Right atrium auricular region (tissue), 2 donors: ENCODE data around the gene ARMC2. TPM values are rescaled to one million over a fixed set of nuclear protein-coding genes. Genes with fewer than 3 reads are reported as not detected.
A peak's percentile ranks its signal among the peaks of the same experiment; 100 is the strongest.

ENCODE experiments used
- DNase-seq: peaks from one replicate; pipeline ENCODE4 v3.0.0-alpha.2; 2019; ENCODE audit warnings: low spot score
- H3K27ac ChIP-seq, 2 donors: fragments of 200-600 bp; sonication (generic); 1 replicate in 1 of 2; 2 replicates in 1 of 2; pipeline ENCODE4 v1.5.1; 2016 to 2019
- H3K27me3 ChIP-seq, 2 donors: fragments of 200-600 bp; sonication (generic); one replicate each; pipeline versions ENCODE4 v1.5.1 to v1.6.0; 2017 to 2019
- H3K36me3 ChIP-seq: fragments of 200-600 bp; sonication (generic); one replicate; pipeline ENCODE4 v1.5.1; 2016
- H3K4me1 ChIP-seq, 2 donors: fragments of 200-600 bp; sonication (generic); one replicate each; pipeline versions ENCODE4 v1.5.1 to v1.6.0; 2017 to 2019
- H3K4me3 ChIP-seq, 2 donors: fragments of 200-600 bp; sonication (generic); 1 replicate in 1 of 2; 2 replicates in 1 of 2; pipeline ENCODE4 v1.5.1; 2017 to 2019; ENCODE audit warnings: mild to moderate bottlenecking in 1 of 2, moderate library complexity in 1 of 2
- H3K9me3 ChIP-seq, 2 donors: fragments of 200-600 bp; sonication (generic); one replicate each; pipeline ENCODE4 v1.5.1; 2019
- CTCF ChIP-seq, 2 donors: fragments of 200-600 bp; sonication (generic); IDR thresholded peaks; one replicate each; pipeline ENCODE4 v1.5.1; 2019; ENCODE audit warnings: antibody characterized with exemption in 2 of 2
- total RNA-seq, 2 donors: library from RNA; depleted of rRNA; stranded (reverse); fragments of >200 nt; gene quantifications; one replicate each; pipeline ENCODE4 v1.1.0, GENCODE V29; 2016

Gene ARMC2
- total RNA-seq, 2 donors from 2014 or later, result 5.3 to 5.5 TPM

DNA sequence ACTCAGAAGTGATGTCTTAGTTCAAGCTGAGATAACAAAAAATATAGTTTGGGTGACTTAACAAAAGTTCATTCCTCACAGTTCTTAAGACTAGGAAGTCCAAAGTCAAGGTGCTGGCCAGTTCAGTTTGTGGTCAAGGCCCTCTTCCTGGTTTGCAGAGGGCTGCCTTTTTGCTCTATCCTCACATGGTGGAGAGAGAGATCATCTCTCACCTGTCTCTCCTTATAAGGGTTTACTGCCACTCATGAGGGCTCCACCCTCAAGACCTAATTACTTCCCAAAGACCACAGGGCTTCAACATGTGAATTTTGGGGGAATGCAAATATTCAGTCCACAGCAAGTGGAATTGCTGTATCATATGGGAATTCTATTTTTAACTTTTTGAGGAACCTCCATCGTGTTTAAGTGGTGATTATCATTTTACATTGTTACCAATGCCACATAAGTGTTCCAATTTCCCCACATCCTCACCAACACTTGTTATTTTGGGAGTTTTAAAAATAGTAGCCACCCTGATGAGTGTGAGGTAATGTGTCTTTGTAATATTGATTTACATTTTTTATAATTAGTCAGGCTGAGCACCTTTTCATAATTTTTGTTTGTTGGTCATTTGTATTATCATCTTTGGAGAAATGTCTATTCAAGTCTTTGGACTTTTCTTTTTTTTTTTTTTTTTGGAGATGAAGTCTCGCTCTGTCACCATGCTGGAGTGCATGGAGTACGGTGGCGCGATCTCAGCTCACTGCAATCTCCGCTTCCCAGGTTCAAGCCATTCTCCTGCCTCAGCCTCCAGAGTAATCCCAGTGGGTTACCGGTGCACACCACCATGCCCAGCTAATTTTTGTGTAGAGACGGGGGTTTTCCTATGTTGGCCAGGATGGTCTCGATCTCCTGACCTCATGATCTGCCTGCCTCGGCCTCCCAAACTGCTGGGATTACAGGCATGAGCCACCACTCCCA lies 134.2 kb downstream of the ARMC2 start:
- Histone ChIP-seq H3K4me3 (no peak overlapping the region), H3K9me3 (no peaks in the 10 kb centered on the region), H3K4me1 (peaks cover 0 to 8% of the 10 kb centered on the region in 2 donors), H3K36me3 (peaks cover 16% of the 10 kb centered on the region), H3K27ac (peak overlapping the region; percentile 22 to 37), H3K27me3 (no peaks in the 10 kb centered on the region)
- no peak for TF ChIP-seq CTCF (IDR thresholded peaks at IDR 0.05)
- no peak for DNase-seq

GRCh38 chr6:108983151-108983550 lies 134.9 kb downstream of the ARMC2 start:
- H3K36me3 ChIP-seq, result peaks cover 23% of the 10 kb centered on the region
- H3K4me3 ChIP-seq, result no peak overlapping the region
- DNase-seq, result no peak
- no peaks in the 10 kb centered on the region for H3K27me3 ChIP-seq
- TF ChIP-seq CTCF (IDR thresholded peaks at IDR 0.05), result no peak
- H3K27ac ChIP-seq, result peak overlapping the region in 1 of 2 donors; percentile 35
- H3K4me1 ChIP-seq, result peaks cover 0 to 15% of the 10 kb centered on the region in 2 donors
- no peaks in the 10 kb centered on the region for H3K9me3 ChIP-seq

- no peak for TF ChIP-seq CTCF (IDR thresholded peaks at IDR 0.05)
- Histone ChIP-seq H3K27me3 (no peaks in the 10 kb centered on the region), H3K36me3 (peaks cover 43% of the 10 kb centered on the region), H3K9me3 (no peaks in the 10 kb centered on the region), H3K4me3 (no peak overlapping the region), H3K4me1 (peaks cover 0 to 23% of the 10 kb centered on the region in 2 donors), H3K27ac (no peak overlapping the region)
- DNase-seq, result no peak
Observed at GRCh38 chr6:108985301-108985700, 137.1 kb downstream of the ARMC2 start.

DNA sequence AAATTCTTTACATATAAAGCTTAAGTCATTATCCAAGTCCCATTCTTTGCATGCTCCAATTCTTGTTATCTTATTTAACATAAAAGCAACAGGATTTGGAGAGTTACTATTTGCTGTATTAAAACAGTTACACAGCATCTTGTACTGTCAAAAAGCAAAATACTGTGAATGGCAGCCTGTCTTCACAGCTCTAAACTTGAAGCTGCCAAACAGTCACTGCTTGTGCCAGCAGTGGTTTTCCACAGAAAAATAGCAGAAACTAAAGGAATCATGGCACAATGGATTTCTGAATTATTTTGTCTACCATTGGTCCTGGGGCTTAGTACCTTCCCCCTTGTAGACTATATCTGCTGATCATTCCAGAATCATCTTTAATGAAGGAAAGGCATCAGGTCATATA lies 138.9 kb downstream of the ARMC2 start:
- H3K36me3 ChIP-seq, result peaks cover 62% of the 10 kb centered on the region
- no peak for TF ChIP-seq CTCF (IDR thresholded peaks at IDR 0.05)
- H3K27ac ChIP-seq, result peak overlapping the region in 1 of 2 donors; percentile 69
- no peak overlapping the region for H3K4me3 ChIP-seq
- H3K9me3 ChIP-seq, result no peaks in the 10 kb centered on the region
- no peak for DNase-seq
- H3K27me3 ChIP-seq, result no peaks in the 10 kb centered on the region
- peaks cover 0 to 23% of the 10 kb centered on the region in 2 donors for H3K4me1 ChIP-seq

DNA sequence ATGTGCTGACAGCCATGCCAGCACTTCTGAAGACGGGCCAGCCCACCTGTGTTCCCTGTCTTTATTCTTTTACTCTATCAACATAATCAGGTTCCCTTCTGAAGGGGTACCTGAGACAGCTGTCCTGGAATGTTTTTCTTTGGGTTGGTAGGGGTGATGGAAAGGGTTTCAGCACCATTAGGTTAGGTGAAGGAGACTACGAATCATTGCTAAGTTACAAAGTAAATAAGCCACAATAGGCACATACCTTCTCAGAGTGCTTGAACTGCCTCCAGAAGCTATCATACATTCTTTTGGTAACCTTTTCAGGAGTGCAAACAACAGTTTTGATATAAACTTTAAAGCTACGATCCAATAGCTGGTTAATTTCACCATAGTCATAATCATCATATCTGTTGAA lies 140.1 kb downstream of the ARMC2 start:
- H3K9me3 ChIP-seq, result no peaks in the 10 kb centered on the region
- peak overlapping the region; percentile 31 to 69 for H3K27ac ChIP-seq
- H3K27me3 ChIP-seq, result no peaks in the 10 kb centered on the region
- H3K4me3 ChIP-seq, result no peak overlapping the region
- H3K4me1 ChIP-seq, result peaks cover 0 to 23% of the 10 kb centered on the region in 2 donors
- no peak for DNase-seq
- no peak for TF ChIP-seq CTCF (IDR thresholded peaks at IDR 0.05)
- H3K36me3 ChIP-seq, result peaks cover 72% of the 10 kb centered on the region
